ENCODE results near the gene CELF4. TPM values are rescaled to one million over a fixed set of nuclear protein-coding genes. Genes with fewer than 3 reads are reported as not detected.

CELF4 gene
- total and polyA plus RNA-seq, 10 of the 15 experiments (the other 5 are each of a cell fraction or from before 2014, with no cell fraction given): 0.03 to 0.32 TPM; not detected in 8

DNA sequence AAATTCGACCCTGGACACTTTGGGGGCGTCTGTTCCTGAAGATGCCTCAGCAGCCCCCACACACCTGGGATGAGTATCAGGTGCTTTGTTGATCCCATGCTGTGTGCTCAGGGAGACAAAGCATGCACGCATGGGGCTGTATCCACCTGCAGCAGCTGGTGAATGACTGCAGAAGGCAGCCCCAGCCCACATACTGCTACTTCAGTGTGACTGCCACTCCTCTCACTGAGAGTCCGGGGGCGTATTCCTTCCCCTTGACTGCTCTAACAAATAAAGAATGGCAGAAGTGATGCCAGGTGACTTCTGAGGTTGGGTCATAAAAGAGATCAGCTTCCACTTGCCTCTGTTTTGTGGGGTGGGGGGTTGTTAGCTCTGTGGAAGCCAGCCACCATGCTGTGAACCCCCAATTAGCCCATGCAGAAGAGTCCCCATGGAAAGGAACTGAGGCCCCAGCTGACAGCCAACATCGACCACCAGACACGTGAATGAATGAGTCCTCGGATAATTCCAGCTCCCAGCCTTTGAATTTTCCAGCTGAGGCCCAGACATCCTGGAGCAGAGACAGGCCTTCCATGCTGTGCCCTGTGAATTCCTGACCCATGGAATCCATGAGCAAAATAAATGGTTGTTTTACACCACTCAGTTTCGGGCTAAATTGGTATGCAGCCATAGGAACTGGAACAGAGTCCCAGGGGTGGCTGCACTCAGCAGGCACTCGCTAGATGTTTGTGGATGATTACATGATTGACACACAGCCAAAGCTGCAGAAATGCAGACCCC is 289.3 kb downstream of the CELF4 start:
- H4K20me1 ChIP-seq (ENCODE audit: control insufficient read depth, insufficient read depth): no peaks in the 10 kb centered on the region
- FAIRE-seq (no peak), ATAC-seq (no peak), DNase-seq (ENCODE audit: low read depth, low spot score) (no peak)
- H3K79me2 ChIP-seq (ENCODE audit: control insufficient read depth, insufficient read depth, low read length): no peaks in the 10 kb centered on the region
- H3K4me1 ChIP-seq (ENCODE audit: control insufficient read depth, insufficient read depth, low read length): no peaks in the 10 kb centered on the region
- ChIA-PET SMC1A (ENCODE audit: uncharacterized antibody, unreplicated experiment) (no interaction called here), POLR2A (no interaction called here), RAD21 (ENCODE audit: unreplicated experiment) (no interaction called here), CTCF (no interaction called here)
- no peaks in the 10 kb centered on the region; the same call in 2 of the 3 replicates for H3K9me3 ChIP-seq (replicated peaks; ENCODE audit: control insufficient read depth, insufficient read depth, low read length)
- in situ Hi-C loops (cut with MboI) (no loop called here), intact Hi-C loops (cut with micrococcal nuclease; ENCODE audit: unreplicated experiment) (no loop called here)
- H2AFZ ChIP-seq (ENCODE audit: control insufficient read depth, low read depth, low read length): no peak overlapping the region
- 20% methylated on average over 10 of the region's 10 CpGs for WGBS (ENCODE audit: insufficient coverage, insufficient replicate concordance, low lambda C conversion rate, missing lambda C conversion rate)
- no TSS peak for BruUV-seq (replicated peaks)
- no peak overlapping the region for H3K27ac ChIP-seq (ENCODE audit: control insufficient read depth, insufficient read depth)
- H3K36me3 ChIP-seq (ENCODE audit: control insufficient read depth in 2 of 2, insufficient read depth in 2 of 2, low read length in 1 of 2): no peaks in the 10 kb centered on the region
- no peak overlapping the region for H3K4me3 ChIP-seq
- TF ChIP-seq POLR2A (IDR thresholded peaks at IDR 0.05; ENCODE audit: low read depth, low read length): no peak
- H3K4me2 ChIP-seq (ENCODE audit: control insufficient read depth, insufficient read depth): no peak overlapping the region
- H3K9ac ChIP-seq (ENCODE audit: control insufficient read depth, insufficient read depth, low read length): no peak overlapping the region
- no peaks in the 10 kb centered on the region; a peak in 2 of 4 replicates for H3K27me3 ChIP-seq (replicated peaks in 1 of 2; ENCODE audit: control insufficient read depth in 2 of 2, insufficient read depth in 2 of 2, low read length in 1 of 2)

DNA sequence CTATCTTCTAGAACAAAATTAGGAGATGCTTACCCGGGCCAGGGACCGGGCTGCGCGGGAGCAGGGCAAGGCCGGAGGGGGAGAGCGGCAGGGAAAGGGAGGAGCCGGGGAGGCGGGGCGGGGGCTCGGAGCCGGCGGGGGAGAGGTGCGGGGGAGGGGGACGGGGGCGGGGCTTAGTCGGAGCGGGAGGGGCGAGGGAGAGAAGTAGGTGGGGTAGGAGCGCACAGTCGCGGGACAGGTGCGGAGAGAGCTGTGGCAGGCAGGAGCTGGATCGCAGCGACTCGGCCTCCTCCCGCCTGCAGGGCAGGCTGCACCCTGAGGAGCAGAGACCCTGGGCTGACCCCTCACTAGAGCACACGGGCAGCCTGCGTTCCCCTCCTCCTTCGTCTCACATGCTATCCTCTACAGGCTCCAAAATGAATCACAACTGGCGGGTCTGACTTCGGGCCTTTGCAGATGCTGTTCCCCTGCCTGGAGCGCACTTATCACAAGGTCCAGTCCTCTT is 290.3 kb downstream of the CELF4 start:
- H3K9me3 ChIP-seq (replicated peaks; ENCODE audit: control insufficient read depth, insufficient read depth, low read length): no peaks in the 10 kb centered on the region; the same call in 2 of the 3 replicates
- H3K4me1 ChIP-seq (ENCODE audit: control insufficient read depth, insufficient read depth, low read length): no peaks in the 10 kb centered on the region
- H3K27ac ChIP-seq (ENCODE audit: control insufficient read depth, insufficient read depth): no peak overlapping the region
- POLR2A ChIA-PET: no interaction called here
- no peak overlapping the region for H3K9ac ChIP-seq (ENCODE audit: control insufficient read depth, insufficient read depth, low read length)
- in situ Hi-C loops (cut with MboI): no loop called here
- DNase-seq (ENCODE audit: low read depth, low spot score) (no peak), ATAC-seq (no peak), FAIRE-seq (no peak)
- H3K27me3 ChIP-seq (replicated peaks in 1 of 2; ENCODE audit: control insufficient read depth in 2 of 2, insufficient read depth in 2 of 2, low read length in 1 of 2): no peaks in the 10 kb centered on the region; a peak in 2 of 4 replicates
- no peak overlapping the region for H2AFZ ChIP-seq (ENCODE audit: control insufficient read depth, low read depth, low read length)
- H3K79me2 ChIP-seq (ENCODE audit: control insufficient read depth, insufficient read depth, low read length): no peaks in the 10 kb centered on the region
- intact Hi-C loops (cut with micrococcal nuclease; ENCODE audit: unreplicated experiment): no loop called here
- no peaks in the 10 kb centered on the region for H3K36me3 ChIP-seq (ENCODE audit: control insufficient read depth in 2 of 2, insufficient read depth in 2 of 2, low read length in 1 of 2)
- SMC1A ChIA-PET (ENCODE audit: uncharacterized antibody, unreplicated experiment): no interaction called here
- CTCF ChIA-PET: no interaction called here
- RAD21 ChIA-PET (ENCODE audit: unreplicated experiment): no interaction called here
- no peak overlapping the region for H3K4me3 ChIP-seq
- WGBS (ENCODE audit: insufficient coverage, insufficient replicate concordance, low lambda C conversion rate, missing lambda C conversion rate): 65% methylated on average over 8 of the region's 32 CpGs
- BruUV-seq (replicated peaks): no TSS peak
- no peaks in the 10 kb centered on the region for H4K20me1 ChIP-seq (ENCODE audit: control insufficient read depth, insufficient read depth)
- no peak overlapping the region for H3K4me2 ChIP-seq (ENCODE audit: control insufficient read depth, insufficient read depth)
- TF ChIP-seq, protein P1, sequence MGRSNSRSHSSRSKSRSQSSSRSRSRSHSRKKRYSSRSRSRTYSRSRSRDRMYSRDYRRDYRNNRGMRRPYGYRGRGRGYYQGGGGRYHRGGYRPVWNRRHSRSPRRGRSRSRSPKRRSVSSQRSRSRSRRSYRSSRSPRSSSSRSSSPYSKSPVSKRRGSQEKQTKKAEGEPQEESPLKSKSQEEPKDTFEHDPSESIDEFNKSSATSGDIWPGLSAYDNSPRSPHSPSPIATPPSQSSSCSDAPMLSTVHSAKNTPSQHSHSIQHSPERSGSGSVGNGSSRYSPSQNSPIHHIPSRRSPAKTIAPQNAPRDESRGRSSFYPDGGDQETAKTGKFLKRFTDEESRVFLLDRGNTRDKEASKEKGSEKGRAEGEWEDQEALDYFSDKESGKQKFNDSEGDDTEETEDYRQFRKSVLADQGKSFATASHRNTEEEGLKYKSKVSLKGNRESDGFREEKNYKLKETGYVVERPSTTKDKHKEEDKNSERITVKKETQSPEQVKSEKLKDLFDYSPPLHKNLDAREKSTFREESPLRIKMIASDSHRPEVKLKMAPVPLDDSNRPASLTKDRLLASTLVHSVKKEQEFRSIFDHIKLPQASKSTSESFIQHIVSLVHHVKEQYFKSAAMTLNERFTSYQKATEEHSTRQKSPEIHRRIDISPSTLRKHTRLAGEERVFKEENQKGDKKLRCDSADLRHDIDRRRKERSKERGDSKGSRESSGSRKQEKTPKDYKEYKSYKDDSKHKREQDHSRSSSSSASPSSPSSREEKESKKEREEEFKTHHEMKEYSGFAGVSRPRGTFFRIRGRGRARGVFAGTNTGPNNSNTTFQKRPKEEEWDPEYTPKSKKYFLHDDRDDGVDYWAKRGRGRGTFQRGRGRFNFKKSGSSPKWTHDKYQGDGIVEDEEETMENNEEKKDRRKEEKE (IDR thresholded peaks at IDR 0.05): no peak
- no peak for TF ChIP-seq FOXM1 (IDR thresholded peaks at IDR 0.05; ENCODE audit: low read depth, low read length)
- no peak for TF ChIP-seq RELB (IDR thresholded peaks at IDR 0.05; ENCODE audit: low read depth)
- TF ChIP-seq GABPA (IDR thresholded peaks at IDR 0.05; ENCODE audit: low read depth): no peak
- TF ChIP-seq BACH1 (IDR thresholded peaks at IDR 0.05; ENCODE audit: borderline replicate concordance): no peak
- no peak for TF ChIP-seq E2F4 (IDR thresholded peaks at IDR 0.05; ENCODE audit: low read depth, low read length)
- no peak for TF ChIP-seq BMI1 (IDR thresholded peaks at IDR 0.05; ENCODE audit: borderline replicate concordance)
- no peak for TF ChIP-seq RUNX3 (IDR thresholded peaks at IDR 0.05; ENCODE audit: low read length)
- TF ChIP-seq NR2C1 (IDR thresholded peaks at IDR 0.05): no peak
- no peak for TF ChIP-seq CHD4 (IDR thresholded peaks at IDR 0.05)
- TF ChIP-seq YY1 (IDR thresholded peaks at IDR 0.05; ENCODE audit: low read depth, low read length): no peak
- no peak for TF ChIP-seq KAT2A (conservative IDR thresholded peaks at IDR 0.05; ENCODE audit: control insufficient read depth, low read depth, low read length)

Measured in GM12878 (cell line).